ENCODE data around the gene ADAM8. TPM values are rescaled to one million over a fixed set of nuclear protein-coding genes. Genes with fewer than 3 reads are reported as not detected.
A peak's percentile ranks its signal among the peaks of the same experiment; 100 is the strongest.

ADAM8 gene
- total and polyA plus RNA-seq, 4 donors: 4.4 to 79.2 (median 27.4) TPM

- WGBS, 2 donors: 67 to 78% methylated on average over 22 of the region's 22 CpGs
- Histone ChIP-seq H3K9me3 (ENCODE audit: control insufficient read depth in 4 of 4, insufficient read depth in 3 of 4, low read length in 3 of 4) (no peaks in the 10 kb centered on the region), H3K4me1 (ENCODE audit: control insufficient read depth in 5 of 5, insufficient read depth in 5 of 5, low read length in 5 of 5) (peaks cover 0 to 11% (median 0%) of the 10 kb centered on the region in 5 donors), H3K27ac (ENCODE audit: low read depth in 1 of 2, low read length in 1 of 2) (no peak overlapping the region), H3K36me3 (ENCODE audit: control insufficient read depth in 4 of 4, insufficient read depth in 4 of 4, low read length in 4 of 4) (no peaks in the 10 kb centered on the region), H3K27me3 (ENCODE audit: control insufficient read depth in 3 of 3, insufficient read depth in 3 of 3, low read length in 2 of 3) (peaks cover 3 to 5% (median 5%) of the 10 kb centered on the region in 3 donors), H3K4me3 (no peak overlapping the region), H3K9ac (ENCODE audit: insufficient read depth in 1 of 2, low read length in 2 of 2) (no peak overlapping the region)
- ATAC-seq (ENCODE audit: insufficient read depth, low FRiP score) (no peak), DNase-seq (no peak)
- no peak for TF ChIP-seq CTCF (IDR thresholded peaks at IDR 0.05; ENCODE audit: control extremely low read depth, extremely low read depth)
Measured at GRCh38 chr10:133253361-133253955, 23.2 kb downstream of the ADAM8 start.

GRCh38 chr10:133252223-133252552, 24.5 kb downstream of the ADAM8 start:
- Histone ChIP-seq H3K36me3 (ENCODE audit: control insufficient read depth in 4 of 4, insufficient read depth in 4 of 4, low read length in 4 of 4) (no peaks in the 10 kb centered on the region), H3K4me1 (ENCODE audit: control insufficient read depth in 5 of 5, insufficient read depth in 5 of 5, low read length in 5 of 5) (peaks cover 0 to 5% (median under 1%) of the 10 kb centered on the region in 5 donors), H3K9ac (ENCODE audit: insufficient read depth in 1 of 2, low read length in 2 of 2) (no peak overlapping the region), H3K27ac (ENCODE audit: low read depth in 1 of 2, low read length in 1 of 2) (no peak overlapping the region), H3K27me3 (ENCODE audit: control insufficient read depth in 3 of 3, insufficient read depth in 3 of 3, low read length in 2 of 3) (peaks cover 5 to 10% (median 7%) of the 10 kb centered on the region in 3 donors), H3K9me3 (ENCODE audit: control insufficient read depth in 4 of 4, insufficient read depth in 3 of 4, low read length in 3 of 4) (no peaks in the 10 kb centered on the region), H3K4me3 (no peak overlapping the region)
- 80 to 92% methylated on average over 12 of the region's 12 CpGs for WGBS, 2 donors
- DNase-seq (no peak), ATAC-seq (ENCODE audit: insufficient read depth, low FRiP score) (no peak)
- TF ChIP-seq CTCF (IDR thresholded peaks at IDR 0.05; ENCODE audit: control extremely low read depth, extremely low read depth): no peak

GRCh38 chr10:133251388-133252222, 25.1 kb downstream of the ADAM8 start:
- Histone ChIP-seq H3K36me3 (ENCODE audit: control insufficient read depth in 4 of 4, insufficient read depth in 4 of 4, low read length in 4 of 4) (no peaks in the 10 kb centered on the region), H3K27ac (ENCODE audit: low read depth in 1 of 2, low read length in 1 of 2) (no peak overlapping the region), H3K9ac (ENCODE audit: insufficient read depth in 1 of 2, low read length in 2 of 2) (no peak overlapping the region), H3K27me3 (ENCODE audit: control insufficient read depth in 3 of 3, insufficient read depth in 3 of 3, low read length in 2 of 3) (peaks cover 5 to 10% (median 7%) of the 10 kb centered on the region in 3 donors), H3K4me1 (ENCODE audit: control insufficient read depth in 5 of 5, insufficient read depth in 5 of 5, low read length in 5 of 5) (peaks cover 0 to 5% (median 0%) of the 10 kb centered on the region in 5 donors), H3K4me3 (no peak overlapping the region), H3K9me3 (ENCODE audit: control insufficient read depth in 4 of 4, insufficient read depth in 3 of 4, low read length in 3 of 4) (no peaks in the 10 kb centered on the region)
- TF ChIP-seq CTCF (IDR thresholded peaks at IDR 0.05; ENCODE audit: control extremely low read depth, extremely low read depth): no peak
- WGBS, 2 donors: 69 to 73% methylated on average over 28 of the region's 28 CpGs
- ATAC-seq (ENCODE audit: insufficient read depth, low FRiP score) (no peak), DNase-seq (peak in 2 of 3 donors; percentile 44 to 49)
